Endothelial cell of hepatic sinusoid (primary cell): ENCODE results near the gene FOXI1.

Experiments
- in situ Hi-C: cut with HindIII; loops from 2 replicates; pipeline ENCODE4 v1.10.0; 2017; ENCODE audit warnings: low sequenced_read_pairs

The FOXI1 gene

GRCh38 chr5:170105642-170106611 lies at the start of gene FOXI1:
FOXI1 (plus strand) TSS chr5:170105897; CDS start chr5:170105958, 61 bp downstream.
- in situ Hi-C loops: no loop called here

- in situ Hi-C loops: no loop called here
Observed at GRCh38 chr5:170056561-170057267, 49.0 kb upstream of the FOXI1 start.

- in situ Hi-C loops: no loop called here
Observed at GRCh38 chr5:170057311-170057710, 48.4 kb upstream of the FOXI1 start.

GRCh38 chr5:170059221-170059620 lies 46.5 kb upstream of the FOXI1 start:
- in situ Hi-C loops: no loop called here

- in situ Hi-C loops: no loop called here
Observed at GRCh38 chr5:170067152-170067551, 38.5 kb upstream of the FOXI1 start.

- in situ Hi-C loops: no loop called here
Observed at GRCh38 chr5:170067574-170068170, 38.0 kb upstream of the FOXI1 start.

- in situ Hi-C loops: no loop called here
Observed at GRCh38 chr5:170069512-170069911, 36.2 kb upstream of the FOXI1 start.

GRCh38 chr5:170070556-170071412 lies 34.9 kb upstream of the FOXI1 start:
- in situ Hi-C loops: no loop called here

GRCh38 chr5:170071748-170072147 lies 33.9 kb upstream of the FOXI1 start:
- in situ Hi-C loops: no loop called here

- in situ Hi-C loops: no loop called here
Observed at GRCh38 chr5:170075696-170076095, 30.0 kb upstream of the FOXI1 start.

GRCh38 chr5:170076211-170076610 lies 29.5 kb upstream of the FOXI1 start:
- in situ Hi-C loops: no loop called here

GRCh38 chr5:170076739-170077138 lies 29.0 kb upstream of the FOXI1 start:
- in situ Hi-C loops: no loop called here

GRCh38 chr5:170077526-170077925 lies 28.2 kb upstream of the FOXI1 start:
- in situ Hi-C loops: no loop called here

- in situ Hi-C loops: no loop called here
Observed at GRCh38 chr5:170078458-170078857, 27.2 kb upstream of the FOXI1 start.

GRCh38 chr5:170078931-170079330 lies 26.8 kb upstream of the FOXI1 start:
- in situ Hi-C loops: no loop called here

GRCh38 chr5:170080217-170080616 lies 25.5 kb upstream of the FOXI1 start:
- in situ Hi-C loops: no loop called here

GRCh38 chr5:170080786-170081445 lies 24.8 kb upstream of the FOXI1 start:
- in situ Hi-C loops: no loop called here

- in situ Hi-C loops: no loop called here
Observed at GRCh38 chr5:170081616-170082015, 24.1 kb upstream of the FOXI1 start.

GRCh38 chr5:170082701-170083100 lies 23.0 kb upstream of the FOXI1 start:
- in situ Hi-C loops: no loop called here

GRCh38 chr5:170087168-170087817 lies 18.4 kb upstream of the FOXI1 start:
- in situ Hi-C loops: no loop called here
